H9 (cell line): ENCODE data around the gene TEX264. TPM values are rescaled to one million over a fixed set of nuclear protein-coding genes. Genes with fewer than 3 reads are reported as not detected.
A peak's percentile ranks its signal among the peaks of the same experiment; 100 is the strongest.

Source experiments
- DNase-seq: peaks from one replicate; pipeline ENCODE4 v3.0.0-alpha.2; 2017
- H2AFZ ChIP-seq: one replicate; pipeline ENCODE4 v1.6.1; 2013; ENCODE audit warnings: mild to moderate bottlenecking, low read length, control low read depth, moderate library complexity
- H2AK5ac ChIP-seq: 2 replicates; pipeline ENCODE4 v1.6.1; 2013; ENCODE audit warnings: low read length, control low read depth, mixed read lengths; ENCODE audit not compliant: insufficient read length
- H2BK120ac ChIP-seq: one replicate; pipeline ENCODE4 v1.6.1; 2013; ENCODE audit warnings: low read depth, mild to moderate bottlenecking, low read length, control low read depth, inconsistent platforms; ENCODE audit not compliant: poor library complexity, severe bottlenecking
- H2BK12ac ChIP-seq: 2 replicates; pipeline ENCODE4 v1.6.1; 2013; ENCODE audit warnings: low read length, control low read depth, mixed read lengths, low read depth; ENCODE audit not compliant: insufficient read length
- H2BK15ac ChIP-seq: 2 replicates; pipeline ENCODE4 v1.6.1; 2013; ENCODE audit warnings: low read depth, low read length, control low read depth
- H2BK20ac ChIP-seq: one replicate; pipeline ENCODE4 v1.6.1; 2013; ENCODE audit warnings: low read depth, mild to moderate bottlenecking, low read length, control low read depth, inconsistent platforms; ENCODE audit not compliant: poor library complexity, severe bottlenecking
- H2BK5ac ChIP-seq: 2 replicates; pipeline ENCODE4 v1.6.1; 2013; ENCODE audit warnings: low read length, control low read depth, mixed read lengths; ENCODE audit not compliant: insufficient read length
- H3K14ac ChIP-seq: 2 replicates; pipeline ENCODE4 v1.6.1; 2013; ENCODE audit warnings: low read length, control low read depth; ENCODE audit not compliant: insufficient read depth
- H3K18ac ChIP-seq: 2 replicates; pipeline ENCODE4 v1.6.1; 2013; ENCODE audit warnings: low read depth, mild to moderate bottlenecking, mixed read lengths, low read length, control low read depth; ENCODE audit not compliant: insufficient read length
- H3K23ac ChIP-seq: 2 replicates; pipeline ENCODE4 v1.6.1; 2013; ENCODE audit warnings: low read length, control low read depth, mixed read lengths, low read depth; ENCODE audit not compliant: insufficient read length
- H3K23me2 ChIP-seq: 2 replicates; pipeline ENCODE4 v1.6.1; 2013; ENCODE audit warnings: low read depth, mild to moderate bottlenecking, mixed read lengths, low read length, control low read depth; ENCODE audit not compliant: insufficient read length, poor library complexity, severe bottlenecking
- H3K27ac ChIP-seq: 2 replicates; pipeline ENCODE4 v1.5.1; 2013; ENCODE audit warnings: low read length, control low read depth, mixed read lengths, low read depth; ENCODE audit not compliant: insufficient read length
- H3K27me3 ChIP-seq: 2 replicates; pipeline ENCODE4 v1.6.1; 2013; ENCODE audit warnings: low read length, control low read depth, inconsistent platforms; ENCODE audit not compliant: insufficient read depth
- H3K4ac ChIP-seq: 2 replicates; pipeline ENCODE4 v1.6.1; 2013; ENCODE audit warnings: low read depth, mild to moderate bottlenecking, control low read depth, inconsistent platforms, low read length, moderate library complexity
- H3K4me1 ChIP-seq: 2 replicates; pipeline ENCODE4 v1.6.1; 2013; ENCODE audit warnings: low read length, control low read depth, inconsistent platforms; ENCODE audit not compliant: insufficient read depth
- H3K4me2 ChIP-seq: 2 replicates; pipeline ENCODE4 v1.6.1; 2013; ENCODE audit warnings: low read length, control low read depth, mixed read lengths; ENCODE audit not compliant: insufficient read length, insufficient read depth
- H3K56ac ChIP-seq: 2 replicates; pipeline ENCODE4 v1.6.1; 2013; ENCODE audit warnings: low read depth, mild to moderate bottlenecking, mixed read lengths, low read length, control low read depth; ENCODE audit not compliant: insufficient read length
- H3K79me1 ChIP-seq: 2 replicates; pipeline ENCODE4 v1.6.1; 2013; ENCODE audit warnings: low read depth, mild to moderate bottlenecking, moderate library complexity, low read length, control low read depth, inconsistent platforms; ENCODE audit not compliant: insufficient read depth, poor library complexity, severe bottlenecking
- H3K79me2 ChIP-seq: 2 replicates; pipeline ENCODE4 v1.6.1; 2013; ENCODE audit warnings: low read length, control low read depth, inconsistent platforms; ENCODE audit not compliant: insufficient read depth
- H3K9ac ChIP-seq: 2 replicates; pipeline ENCODE4 v1.6.1; 2013; ENCODE audit warnings: low read length, control low read depth, mixed read lengths; ENCODE audit not compliant: insufficient read length; ENCODE audit errors: extremely low read depth
- H3K9me3 ChIP-seq: one replicate; pipeline ENCODE4 v1.6.1; 2013; ENCODE audit warnings: low read depth, low read length, inconsistent platforms; ENCODE audit not compliant: control insufficient read depth
- H3T11ph ChIP-seq: one replicate; pipeline ENCODE4 v1.6.1; 2013; ENCODE audit warnings: mild to moderate bottlenecking, low read length, control low read depth, inconsistent platforms
- H4K20me1 ChIP-seq: one replicate; pipeline ENCODE4 v1.6.1; 2013; ENCODE audit not compliant: control insufficient read depth, insufficient read length, insufficient read depth
- H4K5ac ChIP-seq: 2 replicates; pipeline ENCODE4 v1.6.1; 2013; ENCODE audit warnings: low read depth, mild to moderate bottlenecking, mixed read lengths, low read length, control low read depth; ENCODE audit not compliant: insufficient read length
- H4K8ac ChIP-seq: replicated peaks from 2 replicates; pipeline ENCODE4 v1.6.1; 2013; ENCODE audit warnings: low read length, control low read depth, mixed read lengths, low read depth; ENCODE audit not compliant: insufficient read length
- H4K91ac ChIP-seq: 2 replicates; pipeline ENCODE4 v1.6.1; 2013; ENCODE audit warnings: low read depth, mild to moderate bottlenecking, moderate library complexity, mixed read lengths, low read length, control low read depth; ENCODE audit not compliant: insufficient read length
- H3K27ac Mint-ChIP-seq, 3 experiments: 2 replicates in 2 of 3; 3 replicates in 1 of 3; pipeline ENCODE4 v1.8.0; 2020 to 2021; ENCODE audit warnings: mixed read lengths in 3 of 3, mild to moderate bottlenecking in 1 of 3, moderate library complexity in 1 of 3
- H3K27me3 Mint-ChIP-seq: 2 replicates; pipeline ENCODE4 v1.8.0; 2021; ENCODE audit warnings: low read depth, mild to moderate bottlenecking, moderate library complexity, mixed read lengths
- H3K36me3 Mint-ChIP-seq, 3 experiments: 2 replicates in 2 of 3; 3 replicates in 1 of 3; pipeline ENCODE4 v1.8.0; 2020 to 2021; ENCODE audit warnings: low read depth in 3 of 3, mixed read lengths in 3 of 3; ENCODE audit not compliant: insufficient read depth in 1 of 3
- H3K4me1 Mint-ChIP-seq, 2 experiments: 2 replicates each; pipeline ENCODE4 v1.8.0; 2020; ENCODE audit warnings: mixed read lengths in 2 of 2
- H3K4me3 Mint-ChIP-seq, 2 experiments: 2 replicates in 1 of 2; 3 replicates in 1 of 2; pipeline ENCODE4 v1.8.0; 2020 to 2021; ENCODE audit warnings: mild to moderate bottlenecking in 2 of 2, mixed read lengths in 2 of 2, moderate library complexity in 1 of 2
- H3K9me3 Mint-ChIP-seq, 2 experiments: 2 replicates in 1 of 2; 3 replicates in 1 of 2; pipeline ENCODE4 v1.8.0; 2020; ENCODE audit warnings: mild to moderate bottlenecking in 2 of 2, mixed read lengths in 2 of 2, moderate library complexity in 1 of 2
- CTCF ChIP-seq: fragments of 200-600 bp; sonication (generic); conservative IDR thresholded peaks from 3 replicates; pipeline ENCODE4 v1.8.0; 2021; ENCODE audit warnings: antibody characterized with exemption, mild to moderate bottlenecking
- whole genome bisulfite sequencing: extraction: QIAGEN DNeasy Blood & Tissue Kit; methylation state at CpG from one replicate; pipeline ENCODE4 v1.1.7; 2013; ENCODE audit warnings: missing lambda C conversion rate, low lambda C conversion rate, mixed read lengths; ENCODE audit not compliant: insufficient read length; ENCODE audit errors: extremely low coverage; 5-methylcytosine and 5-hydroxymethylcytosine counted together
- total RNA-seq: library from RNA; stranded (reverse); gene quantifications from 2 replicates; pipeline ENCODE4 v1.2.1, GENCODE V29; 2021

The TEX264 gene
- total RNA-seq, 1 experiment from 2014 or later = 17.3 TPM

- Histone ChIP-seq H4K91ac (no peak overlapping the region), H4K20me1 (no peaks in the 10 kb centered on the region), H3K18ac (no peak overlapping the region), H4K5ac (no peak overlapping the region), H3K79me2 (no peaks in the 10 kb centered on the region), H2BK12ac (no peak overlapping the region), H3K4ac (no peak overlapping the region), H3K4me1 (peaks cover 3% of the 10 kb centered on the region; the same call in 1 of the 2 replicates), H3K23ac (no peak overlapping the region), H3K4me2 (no peak overlapping the region), H3K79me1 (no peaks in the 10 kb centered on the region), H3K14ac (no peak overlapping the region), H3K23me2 (no peaks in the 10 kb centered on the region), H3K9me3 (no peaks in the 10 kb centered on the region), H2BK120ac (no peak overlapping the region), H2BK20ac (no peak overlapping the region), H2BK15ac (no peak overlapping the region), H3K56ac (no peak overlapping the region), H4K8ac (no peak overlapping the region), H2AFZ (no peak overlapping the region), H3K9ac (no peak overlapping the region), H3T11ph (no peak overlapping the region), H3K27me3 (no peaks in the 10 kb centered on the region), H2AK5ac (no peak overlapping the region), H3K27ac (no peak overlapping the region), H2BK5ac (no peak overlapping the region)
- 0 out of 7 replicates have a peak overlapping the region, but pooled peaks of 1 of the 3 experiments have one; percentile 23 for H3K27ac Mint-ChIP-seq
- TF ChIP-seq CTCF = no peak
- H3K36me3 Mint-ChIP-seq = peaks cover 0 to 7% (median 2%) of the 10 kb centered on the region in 3 experiments; a peak in 3 of 7 replicates
- WGBS = no CpG with 5 or more reads among the region's 12 CpGs
- peaks cover 2% of the 10 kb centered on the region; the same call in 1 of the 2 replicates for H3K27me3 Mint-ChIP-seq
- H3K9me3 Mint-ChIP-seq = no peaks in the 10 kb centered on the region; a peak in 1 of 5 replicates
- peaks cover 18 to 28% of the 10 kb centered on the region in 2 experiments for H3K4me1 Mint-ChIP-seq
- H3K4me3 Mint-ChIP-seq = no peak overlapping the region
- no peak for DNase-seq
Measured at GRCh38 chr3:51720292-51721061, 49.4 kb downstream of the TEX264 start.
